SK-N-SH treated with all-trans-retinoic acid at 6 μM for 48 hours (cell line): ENCODE measurements around the gene GRM4.

Experiments used
- ATAC-seq: fragments of 200-7000 bp; cut with Tn5 transposase; 3 replicates; pipeline ENCODE4 v1.9.1; 2020; ENCODE audit warnings: mild to moderate bottlenecking, moderate library complexity
- ARNTL ChIP-seq: fragments of 450-650 bp; formaldehyde crosslinking; IDR thresholded peaks from 2 replicates; pipeline ENCODE4 v1.5.0; 2020; ENCODE audit warnings: low read depth, mild to moderate bottlenecking, moderate library complexity, borderline replicate concordance
- CSDC2 ChIP-seq: fragments of 250-450 bp; sonication (Bioruptor Pico); IDR thresholded peaks from 2 replicates; pipeline ENCODE4 v1.5.0; 2020; ENCODE audit warnings: mild to moderate bottlenecking, moderate library complexity
- GLIS3 ChIP-seq: fragments of 250-450 bp; sonication (Bioruptor Pico); IDR thresholded peaks from 2 replicates; pipeline ENCODE4 v1.5.0; 2020; ENCODE audit warnings: mild to moderate bottlenecking, moderate library complexity
- ISL1 ChIP-seq: fragments of 250-450 bp; sonication (Bioruptor Pico); IDR thresholded peaks from 2 replicates; pipeline ENCODE4 v2.1.2; 2022; ENCODE audit warnings: mild to moderate bottlenecking, moderate library complexity
- PPARA ChIP-seq: fragments of 250-450 bp; sonication (Bioruptor Pico); IDR thresholded peaks from 2 replicates; pipeline ENCODE4 v1.5.0; 2020; ENCODE audit warnings: mild to moderate bottlenecking, borderline replicate concordance
- RARB ChIP-seq: fragments of 250-450 bp; sonication (Bioruptor Pico); IDR thresholded peaks from 2 replicates; pipeline ENCODE4 v1.8.0; 2021; ENCODE audit warnings: mild to moderate bottlenecking, moderate library complexity
- SNAI2 ChIP-seq: fragments of 250-450 bp; sonication (Bioruptor Pico); IDR thresholded peaks from 2 replicates; pipeline ENCODE4 v1.5.0; 2020; ENCODE audit warnings: mild to moderate bottlenecking, moderate library complexity
- TCF4 ChIP-seq: fragments of 250-450 bp; sonication (Bioruptor Pico); IDR thresholded peaks from 2 replicates; pipeline ENCODE4 v1.8.0; 2021; ENCODE audit warnings: mild to moderate bottlenecking, moderate library complexity, borderline replicate concordance
- TOX ChIP-seq: fragments of 250-450 bp; sonication (Bioruptor Pico); IDR thresholded peaks from 2 replicates; pipeline ENCODE4 v1.8.0; 2021; ENCODE audit warnings: mild to moderate bottlenecking, moderate library complexity, borderline replicate concordance
- ZC3H10 ChIP-seq: fragments of 250-450 bp; sonication (Bioruptor Pico); IDR thresholded peaks from 2 replicates; pipeline ENCODE4 v1.5.1; 2021; ENCODE audit warnings: mild to moderate bottlenecking, moderate library complexity
- ZFP3 ChIP-seq: fragments of 250-450 bp; sonication (Bioruptor Pico); IDR thresholded peaks from 2 replicates; pipeline ENCODE4 v1.5.0; 2020; ENCODE audit warnings: mild to moderate bottlenecking, moderate library complexity
- ZFP30 ChIP-seq: fragments of 450-650 bp; formaldehyde crosslinking; IDR thresholded peaks from 2 replicates; pipeline ENCODE4 v1.5.0; 2022; ENCODE audit warnings: mild to moderate bottlenecking, moderate library complexity
- ZNF565 ChIP-seq: fragments of 450-650 bp; formaldehyde crosslinking; conservative IDR thresholded peaks from 2 replicates; pipeline ENCODE4 v1.5.0; 2020; ENCODE audit warnings: low read depth, mild to moderate bottlenecking, moderate library complexity
- ZNF70 ChIP-seq: fragments of 450-650 bp; formaldehyde crosslinking; IDR thresholded peaks from 2 replicates; pipeline ENCODE4 v1.5.0; 2020; ENCODE audit warnings: mild to moderate bottlenecking, moderate library complexity
- TF ChIP-seq, protein P1 (sequence below): fragments of 250-450 bp; sonication (Bioruptor Pico); IDR thresholded peaks from 2 replicates; pipeline ENCODE4 v1.5.0; 2020; ENCODE audit warnings: mild to moderate bottlenecking, moderate library complexity
- TF ChIP-seq, protein P2 (sequence below): fragments of 250-450 bp; sonication (Bioruptor Pico); IDR thresholded peaks from 2 replicates; pipeline ENCODE4 v1.8.0; 2020; ENCODE audit warnings: mild to moderate bottlenecking, moderate library complexity, borderline replicate concordance
- TF ChIP-seq, protein P3 (sequence below): fragments of 250-450 bp; sonication (Bioruptor Pico); IDR thresholded peaks from 2 replicates; pipeline ENCODE4 v1.5.1; 2020; ENCODE audit warnings: low read depth, mild to moderate bottlenecking, moderate library complexity
- TF ChIP-seq, protein P4 (sequence below): fragments of 250-450 bp; sonication (Bioruptor Pico); IDR thresholded peaks from 2 replicates; pipeline ENCODE4 v1.8.0; 2021; ENCODE audit warnings: low read depth, mild to moderate bottlenecking, moderate library complexity, borderline replicate concordance

Gene GRM4

DNA sequence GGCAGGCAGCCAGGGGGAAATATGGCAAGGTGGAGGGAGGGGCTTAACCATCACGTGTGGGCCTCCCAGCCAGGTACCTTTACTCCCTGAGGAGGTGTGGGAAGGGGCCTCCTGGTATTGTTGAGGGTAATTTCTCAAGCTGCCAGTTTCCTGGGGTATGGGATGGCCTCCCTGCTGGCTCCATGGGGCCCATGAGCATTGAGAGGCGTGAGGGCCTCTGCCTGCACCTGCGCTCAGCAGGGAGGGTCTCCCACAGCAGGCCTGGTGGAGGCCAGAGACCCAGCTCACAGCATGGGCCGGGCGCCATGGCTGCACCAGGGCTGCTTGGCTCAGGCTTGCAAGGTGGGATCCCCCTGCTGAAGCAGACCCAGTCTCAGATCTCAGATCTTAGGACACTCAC lies 113.0 kb downstream of the GRM4 start (continued):
- TF ChIP-seq, protein P1, sequence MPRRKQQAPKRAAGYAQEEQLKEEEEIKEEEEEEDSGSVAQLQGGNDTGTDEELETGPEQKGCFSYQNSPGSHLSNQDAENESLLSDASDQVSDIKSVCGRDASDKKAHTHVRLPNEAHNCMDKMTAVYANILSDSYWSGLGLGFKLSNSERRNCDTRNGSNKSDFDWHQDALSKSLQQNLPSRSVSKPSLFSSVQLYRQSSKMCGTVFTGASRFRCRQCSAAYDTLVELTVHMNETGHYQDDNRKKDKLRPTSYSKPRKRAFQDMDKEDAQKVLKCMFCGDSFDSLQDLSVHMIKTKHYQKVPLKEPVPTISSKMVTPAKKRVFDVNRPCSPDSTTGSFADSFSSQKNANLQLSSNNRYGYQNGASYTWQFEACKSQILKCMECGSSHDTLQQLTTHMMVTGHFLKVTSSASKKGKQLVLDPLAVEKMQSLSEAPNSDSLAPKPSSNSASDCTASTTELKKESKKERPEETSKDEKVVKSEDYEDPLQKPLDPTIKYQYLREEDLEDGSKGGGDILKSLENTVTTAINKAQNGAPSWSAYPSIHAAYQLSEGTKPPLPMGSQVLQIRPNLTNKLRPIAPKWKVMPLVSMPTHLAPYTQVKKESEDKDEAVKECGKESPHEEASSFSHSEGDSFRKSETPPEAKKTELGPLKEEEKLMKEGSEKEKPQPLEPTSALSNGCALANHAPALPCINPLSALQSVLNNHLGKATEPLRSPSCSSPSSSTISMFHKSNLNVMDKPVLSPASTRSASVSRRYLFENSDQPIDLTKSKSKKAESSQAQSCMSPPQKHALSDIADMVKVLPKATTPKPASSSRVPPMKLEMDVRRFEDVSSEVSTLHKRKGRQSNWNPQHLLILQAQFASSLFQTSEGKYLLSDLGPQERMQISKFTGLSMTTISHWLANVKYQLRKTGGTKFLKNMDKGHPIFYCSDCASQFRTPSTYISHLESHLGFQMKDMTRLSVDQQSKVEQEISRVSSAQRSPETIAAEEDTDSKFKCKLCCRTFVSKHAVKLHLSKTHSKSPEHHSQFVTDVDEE (CRISPR knock-in tag), result no peak
- TF ChIP-seq, all 23 proteins: peak for 0

DNA sequence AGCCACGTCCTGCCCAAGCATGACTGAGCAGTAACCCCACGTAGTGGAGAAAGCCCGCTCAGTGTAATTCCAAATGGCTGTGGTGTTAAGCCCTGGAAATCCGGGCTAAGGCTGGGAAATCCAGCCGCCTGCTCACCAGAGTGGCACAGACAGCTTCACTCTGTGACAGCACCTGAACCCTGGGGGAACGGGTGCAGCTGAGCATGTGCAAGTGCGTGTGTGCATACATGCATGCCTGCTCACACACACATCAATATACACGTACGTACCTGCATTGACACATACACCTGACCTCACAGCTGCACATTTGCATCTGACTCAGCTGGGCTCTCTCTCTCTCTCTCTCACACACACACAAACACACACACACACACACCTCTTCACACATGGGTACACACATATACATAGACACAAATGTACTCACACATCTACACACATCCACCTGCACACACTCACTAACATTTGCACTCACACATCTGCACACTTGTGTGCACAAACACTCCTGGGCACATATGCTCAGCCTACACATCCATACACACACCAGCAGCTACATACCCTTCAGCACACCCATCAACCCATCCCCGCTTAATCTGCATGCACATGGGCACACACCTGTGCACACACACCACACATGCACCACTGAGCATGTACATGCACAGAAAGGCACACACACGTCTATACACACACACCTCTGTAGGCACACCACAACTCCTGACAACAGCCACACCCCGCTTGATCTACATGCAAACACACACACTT lies 114.1 kb downstream of the GRM4 start:
- ATAC-seq, result no peak
- TF ChIP-seq PPARA (CRISPR knock-in tag) (no peak), TOX (no peak), ZC3H10 (CRISPR knock-in tag) (no peak), ARNTL (no peak), GLIS3 (no peak), ZNF70 (CRISPR knock-in tag) (no peak), ZFP30 (CRISPR knock-in tag) (no peak), SNAI2 (no peak)
- TF ChIP-seq, protein P2, sequence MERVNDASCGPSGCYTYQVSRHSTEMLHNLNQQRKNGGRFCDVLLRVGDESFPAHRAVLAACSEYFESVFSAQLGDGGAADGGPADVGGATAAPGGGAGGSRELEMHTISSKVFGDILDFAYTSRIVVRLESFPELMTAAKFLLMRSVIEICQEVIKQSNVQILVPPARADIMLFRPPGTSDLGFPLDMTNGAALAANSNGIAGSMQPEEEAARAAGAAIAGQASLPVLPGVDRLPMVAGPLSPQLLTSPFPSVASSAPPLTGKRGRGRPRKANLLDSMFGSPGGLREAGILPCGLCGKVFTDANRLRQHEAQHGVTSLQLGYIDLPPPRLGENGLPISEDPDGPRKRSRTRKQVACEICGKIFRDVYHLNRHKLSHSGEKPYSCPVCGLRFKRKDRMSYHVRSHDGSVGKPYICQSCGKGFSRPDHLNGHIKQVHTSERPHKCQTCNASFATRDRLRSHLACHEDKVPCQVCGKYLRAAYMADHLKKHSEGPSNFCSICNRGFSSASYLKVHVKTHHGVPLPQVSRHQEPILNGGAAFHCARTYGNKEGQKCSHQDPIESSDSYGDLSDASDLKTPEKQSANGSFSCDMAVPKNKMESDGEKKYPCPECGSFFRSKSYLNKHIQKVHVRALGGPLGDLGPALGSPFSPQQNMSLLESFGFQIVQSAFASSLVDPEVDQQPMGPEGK (CRISPR knock-in tag), result no peak
- TF ChIP-seq, protein P3, sequence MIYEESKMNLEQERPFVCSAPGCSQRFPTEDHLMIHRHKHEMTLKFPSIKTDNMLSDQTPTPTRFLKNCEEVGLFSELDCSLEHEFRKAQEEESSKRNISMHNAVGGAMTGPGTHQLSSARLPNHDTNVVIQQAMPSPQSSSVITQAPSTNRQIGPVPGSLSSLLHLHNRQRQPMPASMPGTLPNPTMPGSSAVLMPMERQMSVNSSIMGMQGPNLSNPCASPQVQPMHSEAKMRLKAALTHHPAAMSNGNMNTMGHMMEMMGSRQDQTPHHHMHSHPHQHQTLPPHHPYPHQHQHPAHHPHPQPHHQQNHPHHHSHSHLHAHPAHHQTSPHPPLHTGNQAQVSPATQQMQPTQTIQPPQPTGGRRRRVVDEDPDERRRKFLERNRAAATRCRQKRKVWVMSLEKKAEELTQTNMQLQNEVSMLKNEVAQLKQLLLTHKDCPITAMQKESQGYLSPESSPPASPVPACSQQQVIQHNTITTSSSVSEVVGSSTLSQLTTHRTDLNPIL (CRISPR knock-in tag), result no peak
- TF ChIP-seq, protein P4, sequence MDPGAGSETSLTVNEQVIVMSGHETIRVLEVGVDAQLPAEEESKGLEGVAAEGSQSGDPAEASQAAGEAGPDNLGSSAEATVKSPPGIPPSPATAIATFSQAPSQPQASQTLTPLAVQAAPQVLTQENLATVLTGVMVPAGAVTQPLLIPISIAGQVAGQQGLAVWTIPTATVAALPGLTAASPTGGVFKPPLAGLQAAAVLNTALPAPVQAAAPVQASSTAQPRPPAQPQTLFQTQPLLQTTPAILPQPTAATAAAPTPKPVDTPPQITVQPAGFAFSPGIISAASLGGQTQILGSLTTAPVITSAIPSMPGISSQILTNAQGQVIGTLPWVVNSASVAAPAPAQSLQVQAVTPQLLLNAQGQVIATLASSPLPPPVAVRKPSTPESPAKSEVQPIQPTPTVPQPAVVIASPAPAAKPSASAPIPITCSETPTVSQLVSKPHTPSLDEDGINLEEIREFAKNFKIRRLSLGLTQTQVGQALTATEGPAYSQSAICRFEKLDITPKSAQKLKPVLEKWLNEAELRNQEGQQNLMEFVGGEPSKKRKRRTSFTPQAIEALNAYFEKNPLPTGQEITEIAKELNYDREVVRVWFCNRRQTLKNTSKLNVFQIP (CRISPR knock-in tag), result no peak

DNA sequence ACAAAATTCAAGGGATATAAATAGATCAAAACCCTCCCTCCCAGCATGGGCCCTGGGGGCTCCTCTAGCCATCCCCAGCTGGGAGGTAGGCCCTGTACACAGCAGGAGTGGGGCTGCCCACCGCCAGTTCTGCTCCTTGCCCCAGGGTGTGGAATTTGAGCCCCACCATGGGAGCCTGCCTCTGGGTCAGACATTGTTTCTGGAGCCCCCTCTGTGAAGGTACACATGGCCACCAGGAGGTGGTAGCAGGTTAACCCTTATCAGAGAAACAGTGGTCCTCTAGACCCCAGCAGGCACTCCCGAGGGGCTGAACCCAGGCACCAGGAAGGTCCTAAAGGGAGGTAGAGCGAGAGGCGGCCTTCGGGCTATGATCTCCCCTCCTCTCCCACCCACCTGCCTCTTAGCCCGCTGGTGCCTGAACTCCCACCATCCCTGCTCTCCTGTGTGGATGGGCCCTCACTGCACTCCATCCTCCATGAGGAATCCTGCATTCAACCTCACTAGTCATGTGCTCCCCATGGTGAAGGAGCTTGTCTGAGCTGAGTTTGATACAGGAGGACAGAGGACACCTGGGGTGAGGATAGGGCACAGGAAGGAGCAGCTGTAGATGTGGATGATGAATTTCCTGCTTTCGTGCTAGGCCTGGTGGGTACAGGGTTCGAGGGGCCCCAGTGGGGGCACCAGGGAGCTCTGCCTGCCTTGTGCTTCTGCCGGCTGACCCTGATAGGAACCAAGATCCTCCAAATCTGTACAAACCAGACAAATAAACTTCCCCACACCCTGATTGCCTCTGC lies 114.9 kb downstream of the GRM4 start:
- TF ChIP-seq ZFP3 (CRISPR knock-in tag) (no peak), ZNF70 (CRISPR knock-in tag) (no peak), TCF4 (CRISPR knock-in tag) (no peak), GLIS3 (no peak), ZNF565 (CRISPR knock-in tag) (no peak), RARB (CRISPR knock-in tag) (no peak), ISL1 (CRISPR knock-in tag) (no peak), ARNTL (no peak), CSDC2 (CRISPR knock-in tag) (no peak), SNAI2 (no peak), PPARA (CRISPR knock-in tag) (no peak)
- TF ChIP-seq, protein P1 (CRISPR knock-in tag), result no peak
- TF ChIP-seq, all 23 proteins: peak for 0
- no peak for ATAC-seq
